ENCODE results near the gene SP9. TPM values are rescaled to one million over a fixed set of nuclear protein-coding genes. Genes with fewer than 3 reads are reported as not detected.
A peak's percentile ranks its signal among the peaks of the same experiment; 100 is the strongest.

SP9 gene
- total and polyA plus RNA-seq, 5 donors from 2014 or later, result not detected

GRCh38 chr2:174339561-174340399 is 5.0 kb downstream of the SP9 start:
- H3K27ac Mint-ChIP-seq, result no peak overlapping the region
- H3K4me1 ChIP-seq (ENCODE audit: control insufficient read depth, insufficient read depth, low read length, poor library complexity, severe bottlenecking), result peaks cover 80% of the 10 kb centered on the region
- peak in 1 of 3 donors; percentile 22 for DNase-seq
- peaks cover 74% of the 10 kb centered on the region for H3K27me3 Mint-ChIP-seq
- H3K4me3 ChIP-seq (ENCODE audit: low read depth, low read length), result no peak overlapping the region
- no peak for ATAC-seq (ENCODE audit: low read depth in 2 of 2)
- peaks cover 51% of the 10 kb centered on the region for H3K27me3 ChIP-seq (ENCODE audit: control insufficient read depth, insufficient read depth, low read length)
- peak overlapping the region in 3 of 4 donors; percentile 21 to 94 (median 50) for H3K4me3 Mint-ChIP-seq
- H3K9me3 ChIP-seq (ENCODE audit: control insufficient read depth in 2 of 2, low read length in 2 of 2), result peaks cover 0 to 1% of the 10 kb centered on the region in 2 experiments
- peaks cover 4% of the 10 kb centered on the region for H3K36me3 Mint-ChIP-seq
- no peaks in the 10 kb centered on the region for H3K36me3 ChIP-seq (ENCODE audit: control insufficient read depth, insufficient read depth, low read length)
- no peak overlapping the region for H3K27ac ChIP-seq (ENCODE audit: insufficient read depth, low read length, poor library complexity, severe bottlenecking)
- peaks cover 29 to 49% (median 40%) of the 10 kb centered on the region in 4 donors for H3K4me1 Mint-ChIP-seq
- peaks cover 0 to 11% (median 0%) of the 10 kb centered on the region in 7 donors for H3K9me3 Mint-ChIP-seq

GRCh38 chr2:174340400-174341292 is 5.9 kb downstream of the SP9 start:
- H3K27ac ChIP-seq (ENCODE audit: insufficient read depth, low read length, poor library complexity, severe bottlenecking), result no peak overlapping the region
- H3K4me1 ChIP-seq (ENCODE audit: control insufficient read depth, insufficient read depth, low read length, poor library complexity, severe bottlenecking), result peaks cover 71% of the 10 kb centered on the region
- H3K27me3 ChIP-seq (ENCODE audit: control insufficient read depth, insufficient read depth, low read length), result peaks cover 50% of the 10 kb centered on the region
- Mint-ChIP-seq H3K27ac (peak overlapping the region in 2 of 3 donors; percentile 20 to 97), H3K4me3 (peak overlapping the region; percentile 68 to 85 (median 80)), H3K36me3 (peaks cover 4% of the 10 kb centered on the region), H3K27me3 (peaks cover 71% of the 10 kb centered on the region), H3K9me3 (peaks cover 0 to 11% (median 0%) of the 10 kb centered on the region in 7 donors), H3K4me1 (peaks cover 26 to 43% (median 39%) of the 10 kb centered on the region in 4 donors)
- H3K4me3 ChIP-seq (ENCODE audit: low read depth, low read length), result no peak overlapping the region
- H3K9me3 ChIP-seq (ENCODE audit: control insufficient read depth in 2 of 2, low read length in 2 of 2), result peaks cover 0 to 1% of the 10 kb centered on the region in 2 experiments
- no peak for ATAC-seq (ENCODE audit: low read depth in 2 of 2)
- peak in 1 of 3 donors; percentile 17 for DNase-seq
- H3K36me3 ChIP-seq (ENCODE audit: control insufficient read depth, insufficient read depth, low read length), result no peaks in the 10 kb centered on the region

- Mint-ChIP-seq H3K4me3 (peak overlapping the region; percentile 77 to 85 (median 82)), H3K27ac (peak overlapping the region; percentile 20 to 97 (median 78)), H3K4me1 (peaks cover 26 to 43% (median 39%) of the 10 kb centered on the region in 4 donors), H3K27me3 (peaks cover 71% of the 10 kb centered on the region), H3K36me3 (peaks cover 4% of the 10 kb centered on the region), H3K9me3 (peaks cover 0 to 11% (median 0%) of the 10 kb centered on the region in 7 donors)
- H3K36me3 ChIP-seq (ENCODE audit: control insufficient read depth, insufficient read depth, low read length), result no peaks in the 10 kb centered on the region
- H3K27ac ChIP-seq (ENCODE audit: insufficient read depth, low read length, poor library complexity, severe bottlenecking), result no peak overlapping the region
- H3K4me1 ChIP-seq (ENCODE audit: control insufficient read depth, insufficient read depth, low read length, poor library complexity, severe bottlenecking), result peaks cover 63% of the 10 kb centered on the region
- peaks cover 0 to 1% of the 10 kb centered on the region in 2 experiments for H3K9me3 ChIP-seq (ENCODE audit: control insufficient read depth in 2 of 2, low read length in 2 of 2)
- no peak overlapping the region for H3K4me3 ChIP-seq (ENCODE audit: low read depth, low read length)
- H3K27me3 ChIP-seq (ENCODE audit: control insufficient read depth, insufficient read depth, low read length), result peaks cover 54% of the 10 kb centered on the region
- ATAC-seq (ENCODE audit: low read depth in 2 of 2), result peak; percentile 81 to 85
- peak; percentile 76 to 89 (median 87) for DNase-seq
These were observed 6.7 kb downstream of the SP9 start for GRCh38 chr2:174341293-174341994.

- ATAC-seq (ENCODE audit: low read depth in 2 of 2), result no peak
- H3K4me3 Mint-ChIP-seq, result peak overlapping the region in 2 of 4 donors; percentile 48 to 67
These were observed 7.4 kb downstream of the SP9 start for GRCh38 chr2:174341995-174342685.

GRCh38 chr2:174342686-174343342 is 8.1 kb downstream of the SP9 start:
- peak in 1 of 3 donors; percentile 60 for DNase-seq
- peaks cover 71% of the 10 kb centered on the region for H3K27me3 Mint-ChIP-seq
- peak overlapping the region; percentile 53 to 72 (median 64) for H3K4me3 Mint-ChIP-seq
- Histone ChIP-seq H3K27me3 (ENCODE audit: control insufficient read depth, insufficient read depth, low read length) (peaks cover 52% of the 10 kb centered on the region), H3K36me3 (ENCODE audit: control insufficient read depth, insufficient read depth, low read length) (peaks cover 8% of the 10 kb centered on the region), H3K9me3 (ENCODE audit: control insufficient read depth in 2 of 2, low read length in 2 of 2) (peaks cover 0 to 1% of the 10 kb centered on the region in 2 experiments), H3K4me1 (ENCODE audit: control insufficient read depth, insufficient read depth, low read length, poor library complexity, severe bottlenecking) (peaks cover 50% of the 10 kb centered on the region), H3K27ac (ENCODE audit: insufficient read depth, low read length, poor library complexity, severe bottlenecking) (no peak overlapping the region), H3K4me3 (ENCODE audit: low read depth, low read length) (peak overlapping the region; percentile 30)
- peaks cover 0 to 10% (median 0%) of the 10 kb centered on the region in 7 donors for H3K9me3 Mint-ChIP-seq
- no peak overlapping the region for H3K27ac Mint-ChIP-seq
- ATAC-seq (ENCODE audit: low read depth in 2 of 2), result no peak
- peaks cover 23 to 39% (median 37%) of the 10 kb centered on the region in 4 donors for H3K4me1 Mint-ChIP-seq
- H3K36me3 Mint-ChIP-seq, result peaks cover 8% of the 10 kb centered on the region

More at GRCh38 chr2:174341995-174342685, 7.4 kb downstream of the SP9 start:
- Mint-ChIP-seq H3K27me3 (peaks cover 76% of the 10 kb centered on the region), H3K27ac (peak overlapping the region in 1 of 3 donors; percentile 20), H3K36me3 (peaks cover 8% of the 10 kb centered on the region), H3K4me1 (peaks cover 26 to 43% (median 39%) of the 10 kb centered on the region in 4 donors), H3K9me3 (peaks cover 0 to 11% (median 0%) of the 10 kb centered on the region in 7 donors)
- Histone ChIP-seq H3K36me3 (ENCODE audit: control insufficient read depth, insufficient read depth, low read length) (peaks cover 4% of the 10 kb centered on the region), H3K27me3 (ENCODE audit: control insufficient read depth, insufficient read depth, low read length) (peaks cover 54% of the 10 kb centered on the region), H3K9me3 (ENCODE audit: control insufficient read depth in 2 of 2, low read length in 2 of 2) (peaks cover 0 to 1% of the 10 kb centered on the region in 2 experiments), H3K4me1 (ENCODE audit: control insufficient read depth, insufficient read depth, low read length, poor library complexity, severe bottlenecking) (peaks cover 56% of the 10 kb centered on the region), H3K27ac (ENCODE audit: insufficient read depth, low read length, poor library complexity, severe bottlenecking) (no peak overlapping the region), H3K4me3 (ENCODE audit: low read depth, low read length) (no peak overlapping the region)
- DNase-seq, result peak in 1 of 3 donors; percentile 2

GRCh38 chr2:174343343-174343622 is 8.5 kb downstream of the SP9 start:
- peak overlapping the region; percentile 30 for H3K4me3 ChIP-seq (ENCODE audit: low read depth, low read length)
- peaks cover 67% of the 10 kb centered on the region for H3K27me3 Mint-ChIP-seq

More at GRCh38 chr2:174343343-174343622, 8.5 kb downstream of the SP9 start:
- ATAC-seq (ENCODE audit: low read depth in 2 of 2) (no peak), DNase-seq (peak in 1 of 3 donors; percentile 30)
- H3K4me3 Mint-ChIP-seq, result peak overlapping the region; percentile 21 to 72 (median 56)
- Histone ChIP-seq H3K36me3 (ENCODE audit: control insufficient read depth, insufficient read depth, low read length) (peaks cover 10% of the 10 kb centered on the region), H3K27ac (ENCODE audit: insufficient read depth, low read length, poor library complexity, severe bottlenecking) (no peak overlapping the region), H3K27me3 (ENCODE audit: control insufficient read depth, insufficient read depth, low read length) (peaks cover 47% of the 10 kb centered on the region), H3K9me3 (ENCODE audit: control insufficient read depth in 2 of 2, low read length in 2 of 2) (no peaks in the 10 kb centered on the region), H3K4me1 (ENCODE audit: control insufficient read depth, insufficient read depth, low read length, poor library complexity, severe bottlenecking) (peaks cover 47% of the 10 kb centered on the region)
- peaks cover 23 to 37% (median 35%) of the 10 kb centered on the region in 4 donors for H3K4me1 Mint-ChIP-seq
- peaks cover 9% of the 10 kb centered on the region for H3K36me3 Mint-ChIP-seq
- H3K9me3 Mint-ChIP-seq, result peaks cover 0 to 8% (median 0%) of the 10 kb centered on the region in 7 donors
- peak overlapping the region in 1 of 3 donors; percentile 89 for H3K27ac Mint-ChIP-seq
